ENCODE data around the gene CCDC102A. TPM values are rescaled to one million over a fixed set of nuclear protein-coding genes. Genes with fewer than 3 reads are reported as not detected.

CCDC102A gene
- total and polyA plus RNA-seq, 8 donors: 1.7 to 14.5 (median 4.1) TPM; not detected in 1

GRCh38 chr16:57534881-57535658, 1.3 kb downstream of the CCDC102A start:
- Histone ChIP-seq H3K9me3 (no peaks in the 10 kb centered on the region), H3K36me3 (no peaks in the 10 kb centered on the region), H3K4me1 (peaks cover 31 to 76% (median 59%) of the 10 kb centered on the region in 4 donors), H3K27me3 (peaks cover 0 to 17% (median 0%) of the 10 kb centered on the region in 3 donors), H3K4me3 (peak overlapping the region; percentile 85 to 98 (median 90)), H3K27ac (peak overlapping the region in 4 of 5 donors; percentile 84 to 94 (median 94))
- TF ChIP-seq EP300 (IDR thresholded peaks at IDR 0.05) (no peak), POLR2A (IDR thresholded peaks at IDR 0.05) (no peak), POLR2AphosphoS5 (IDR thresholded peaks at IDR 0.05) (no peak), CTCF (IDR thresholded peaks at IDR 0.05) (no peak)
- peak in 1 of 2 donors; percentile 24 for DNase-seq
- WGBS, 5 donors: 53 to 63% (median 55%) methylated on average over 10 to 13 of the region's 13 CpGs
- intact Hi-C loops (cut with DNase I; ENCODE audit: low total_unique reads): no loop called here

- Histone ChIP-seq H3K4me3 (no peak overlapping the region), H3K27ac (peak overlapping the region in 3 of 5 donors; percentile 11 to 94 (median 39)), H3K4me1 (peaks cover 38 to 82% (median 66%) of the 10 kb centered on the region in 4 donors), H3K36me3 (no peaks in the 10 kb centered on the region), H3K9me3 (no peaks in the 10 kb centered on the region), H3K27me3 (peaks cover 0 to 17% (median 0%) of the 10 kb centered on the region in 3 donors)
- intact Hi-C loops (cut with DNase I; ENCODE audit: low total_unique reads): no loop called here
- 93 to 95% (median 94%) methylated on average over 7 of the region's 7 CpGs for WGBS, 5 donors
- DNase-seq: no peak
- TF ChIP-seq EP300 (IDR thresholded peaks at IDR 0.05) (no peak), POLR2AphosphoS5 (IDR thresholded peaks at IDR 0.05) (no peak), POLR2A (IDR thresholded peaks at IDR 0.05) (no peak), CTCF (IDR thresholded peaks at IDR 0.05) (no peak)
Observed at GRCh38 chr16:57534337-57534880, 2.0 kb downstream of the CCDC102A start.

- peak in 1 of 2 donors; percentile 34 for DNase-seq
- no peaks in the 10 kb centered on the region for H3K9me3 ChIP-seq
- 44 to 56% (median 53%) methylated on average over 14 to 19 of the region's 19 CpGs for WGBS, 5 donors
- no peaks in the 10 kb centered on the region for H3K36me3 ChIP-seq
- H3K27ac ChIP-seq: peak overlapping the region in 2 of 5 donors; percentile 11 to 28
- H3K27me3 ChIP-seq: peaks cover 0 to 21% (median 0%) of the 10 kb centered on the region in 3 donors
- H3K4me3 ChIP-seq: no peak overlapping the region
- H3K4me1 ChIP-seq: peaks cover 41 to 87% (median 71%) of the 10 kb centered on the region in 4 donors
- intact Hi-C loops (cut with DNase I; ENCODE audit: low total_unique reads): no loop called here
- TF ChIP-seq POLR2A (IDR thresholded peaks at IDR 0.05) (no peak), POLR2AphosphoS5 (IDR thresholded peaks at IDR 0.05) (no peak), CTCF (IDR thresholded peaks at IDR 0.05) (no peak), EP300 (IDR thresholded peaks at IDR 0.05) (no peak)
Observed at GRCh38 chr16:57533431-57534336, 2.7 kb downstream of the CCDC102A start.

- Histone ChIP-seq H3K36me3 (peaks cover 0 to 10% (median 2%) of the 10 kb centered on the region in 4 donors), H3K9me3 (no peaks in the 10 kb centered on the region), H3K4me1 (peaks cover 41 to 79% (median 66%) of the 10 kb centered on the region in 4 donors), H3K27ac (no peak overlapping the region), H3K27me3 (peaks cover 0 to 21% (median 0%) of the 10 kb centered on the region in 3 donors), H3K4me3 (no peak overlapping the region)
- TF ChIP-seq POLR2AphosphoS5 (IDR thresholded peaks at IDR 0.05) (no peak), POLR2A (IDR thresholded peaks at IDR 0.05) (no peak), CTCF (IDR thresholded peaks at IDR 0.05) (no peak), EP300 (IDR thresholded peaks at IDR 0.05) (no peak)
- intact Hi-C loops (cut with DNase I; ENCODE audit: low total_unique reads): no loop called here
- peak in 1 of 2 donors; percentile 22 for DNase-seq
- 74 to 85% (median 78%) methylated on average over 7 of the region's 7 CpGs for WGBS, 5 donors
Observed at GRCh38 chr16:57532266-57532625, 4.1 kb downstream of the CCDC102A start.
